ENCODE data around the gene WNT6.

Gene WNT6

GRCh38 chr2:218877331-218877730, 17.7 kb downstream of the WNT6 start:
- DNase-seq (ENCODE audit: low read depth in 4 of 4, low spot score in 1 of 4): no peak

- DNase-seq (ENCODE audit: low read depth in 4 of 4, low spot score in 1 of 4): no peak
Observed at GRCh38 chr2:218877891-218878290, 18.3 kb downstream of the WNT6 start.

- no peak for DNase-seq (ENCODE audit: low read depth in 4 of 4, low spot score in 1 of 4)
Observed at GRCh38 chr2:218878486-218878885, 18.9 kb downstream of the WNT6 start.

- DNase-seq (ENCODE audit: low read depth in 4 of 4, low spot score in 1 of 4): no peak
Observed at GRCh38 chr2:218878926-218879761, 19.5 kb downstream of the WNT6 start.

- DNase-seq (ENCODE audit: low read depth in 4 of 4, low spot score in 1 of 4): no peak
Observed at GRCh38 chr2:218879776-218880101, 20.1 kb downstream of the WNT6 start.

GRCh38 chr2:218880102-218880858, 20.7 kb downstream of the WNT6 start, which contains the start of gene WNT10A:
Gene WNT10A, plus strand, starts transcription at chr2:218880852. Its CDS starts 144 bp downstream, at chr2:218880996.
- peak in 3 of 4 experiments; percentile 42 to 58 (median 49) for DNase-seq (ENCODE audit: low read depth in 4 of 4, low spot score in 1 of 4)

GRCh38 chr2:218880859-218881594, 21.4 kb downstream of the WNT6 start:
- DNase-seq (ENCODE audit: low read depth in 4 of 4, low spot score in 1 of 4): no peak

GRCh38 chr2:218881744-218882460, 22.3 kb downstream of the WNT6 start:
- DNase-seq (ENCODE audit: low read depth in 4 of 4, low spot score in 1 of 4): no peak

- DNase-seq (ENCODE audit: low read depth in 4 of 4, low spot score in 1 of 4): no peak
Observed at GRCh38 chr2:218882461-218882816, 22.8 kb downstream of the WNT6 start.

GRCh38 chr2:218882866-218883366, 23.3 kb downstream of the WNT6 start:
- no peak for DNase-seq (ENCODE audit: low read depth in 4 of 4, low spot score in 1 of 4)

GRCh38 chr2:218883491-218884490, 24.2 kb downstream of the WNT6 start:
- DNase-seq (ENCODE audit: low read depth in 4 of 4, low spot score in 1 of 4): no peak

- DNase-seq (ENCODE audit: low read depth in 4 of 4, low spot score in 1 of 4): no peak
Observed at GRCh38 chr2:218884519-218884918, 24.9 kb downstream of the WNT6 start.

- DNase-seq (ENCODE audit: low read depth in 4 of 4, low spot score in 1 of 4): no peak
Observed at GRCh38 chr2:218885981-218886947, 26.7 kb downstream of the WNT6 start.

- no peak for DNase-seq (ENCODE audit: low read depth in 4 of 4, low spot score in 1 of 4)
Observed at GRCh38 chr2:218887079-218887478, 27.5 kb downstream of the WNT6 start.

- DNase-seq (ENCODE audit: low read depth in 4 of 4, low spot score in 1 of 4): no peak
Observed at GRCh38 chr2:218888341-218888740, 28.7 kb downstream of the WNT6 start.

GRCh38 chr2:218889937-218890336, 30.3 kb downstream of the WNT6 start:
- no peak for DNase-seq (ENCODE audit: low read depth in 4 of 4, low spot score in 1 of 4)

- no peak for DNase-seq (ENCODE audit: low read depth in 4 of 4, low spot score in 1 of 4)
Observed at GRCh38 chr2:218890369-218890768, 30.8 kb downstream of the WNT6 start.

GRCh38 chr2:218891275-218892135, 31.9 kb downstream of the WNT6 start:
- no peak for DNase-seq (ENCODE audit: low read depth in 4 of 4, low spot score in 1 of 4)

Measured in stimulated activated CD4-positive, alpha-beta T cell treated with anti-CD3 and anti-CD28 coated beads, Interleukin-1b, Interleukin-23, amount 100 ng/mL, for 24 hours (primary cell).